Right lobe of liver (tissue), 4 donors: ENCODE data around the gene RAD54L.

Experiments used
- CTCF ChIP-seq, 4 donors: fragments of 200-600 bp in 3 of 4; fragments of 450-650 bp in 1 of 4; IDR thresholded peaks; one replicate each; pipeline versions ENCODE4 v1.5.1 to v1.8.0; 2016 to 2022; ENCODE audit warnings: antibody characterized with exemption in 4 of 4, mild to moderate bottlenecking in 2 of 4
- POLR2A ChIP-seq: fragments of 450-650 bp; IDR thresholded peaks from one replicate; pipeline ENCODE4 v1.6.1; 2017; ENCODE audit warnings: antibody characterized with exemption, mild to moderate bottlenecking
- donor health status: DM: no; HTN: no; CAD: no.
- donor health status: DM: no; HTN: no; CAD: no.
- donor health status: DM: no; HTN: yes; CAD: no.

- no peak for TF ChIP-seq CTCF (IDR thresholded peaks at IDR 0.05)
- TF ChIP-seq POLR2A, result no peak
These were observed 42.4 kb upstream of the RAD54L start for GRCh38 chr1:46205141-46205540.
